DND-41 (cell line): ENCODE results near the gene DPPA4.
"Not testable (repeated sequence)": the region's sequence is repeated elsewhere in the genome, so short reads cannot be mapped to it uniquely, and the experiment has no call there.

Source experiments
- ATAC-seq: fragments of 200-7000 bp; cut with Tn5 transposase; 3 replicates; pipeline ENCODE4 v1.9.1; 2021; ENCODE audit warnings: low read depth; ENCODE audit not compliant: insufficient read depth
- DNase-seq: peaks from one replicate; pipeline ENCODE4 v3.0.0-alpha.2; 2020
- H2AFZ ChIP-seq: 2 replicates; pipeline ENCODE4 v1.6.0; 2012; ENCODE audit warnings: low read depth, low read length
- H3K27ac ChIP-seq: 2 replicates; pipeline ENCODE4 v1.5.1; 2012; ENCODE audit warnings: low read length, inconsistent platforms
- H3K27me3 ChIP-seq: fragments of 200-600 bp; sonication (generic); 2 replicates; pipeline ENCODE4 v1.6.0; 2012; ENCODE audit warnings: low read length, mild to moderate bottlenecking, inconsistent platforms; ENCODE audit not compliant: insufficient read depth, poor library complexity
- H3K36me3 ChIP-seq: 2 replicates; pipeline ENCODE4 v1.5.1; 2012; ENCODE audit warnings: low read length, inconsistent platforms; ENCODE audit not compliant: insufficient read depth
- H3K4me1 ChIP-seq: 2 replicates; pipeline ENCODE4 v1.5.1; 2012; ENCODE audit warnings: mild to moderate bottlenecking, low read length; ENCODE audit not compliant: insufficient read depth
- H3K4me2 ChIP-seq: 2 replicates; pipeline ENCODE4 v1.6.0; 2012; ENCODE audit warnings: mild to moderate bottlenecking, moderate library complexity, low read length, inconsistent platforms; ENCODE audit not compliant: insufficient read depth
- H3K4me3 ChIP-seq, 2 experiments: fragments of 200-600 bp in 1 of 2; shearing (Covaris generic) in 1 of 2; 2 replicates each; pipeline ENCODE4 v1.5.1; 2012 to 2016; ENCODE audit warnings: inconsistent platforms in 2 of 2, low read length in 2 of 2, mild to moderate bottlenecking in 2 of 2, low read depth in 1 of 2, moderate library complexity in 1 of 2
- H3K79me2 ChIP-seq: 2 replicates; pipeline ENCODE4 v1.6.0; 2012; ENCODE audit warnings: low read length, inconsistent platforms; ENCODE audit not compliant: insufficient read depth
- H3K9ac ChIP-seq: 2 replicates; pipeline ENCODE4 v1.6.0; 2012; ENCODE audit warnings: low read depth, mild to moderate bottlenecking, inconsistent platforms, low read length, moderate library complexity
- H3K9me3 ChIP-seq: 2 replicates; pipeline ENCODE4 v1.5.1; 2012; ENCODE audit warnings: low read length, moderate library complexity, mild to moderate bottlenecking, inconsistent platforms; ENCODE audit not compliant: insufficient read depth, severe bottlenecking
- H4K20me1 ChIP-seq: 2 replicates; pipeline ENCODE4 v1.6.0; 2012; ENCODE audit warnings: low read length; ENCODE audit not compliant: insufficient read depth
- EZH2 ChIP-seq: IDR thresholded peaks from 3 replicates; pipeline ENCODE4 v1.6.1; 2012; ENCODE audit warnings: borderline replicate concordance, low read depth, mild to moderate bottlenecking, moderate library complexity, low read length, inconsistent platforms; ENCODE audit not compliant: severe bottlenecking
- TF ChIP-seq, protein P1 (sequence below): IDR thresholded peaks from 2 replicates; pipeline ENCODE4 v1.5.1; 2012; ENCODE audit warnings: borderline replicate concordance, low read length, moderate library complexity, mild to moderate bottlenecking; ENCODE audit not compliant: poor library complexity, severe bottlenecking; ENCODE audit errors: extremely low read depth

Gene DPPA4

DNA sequence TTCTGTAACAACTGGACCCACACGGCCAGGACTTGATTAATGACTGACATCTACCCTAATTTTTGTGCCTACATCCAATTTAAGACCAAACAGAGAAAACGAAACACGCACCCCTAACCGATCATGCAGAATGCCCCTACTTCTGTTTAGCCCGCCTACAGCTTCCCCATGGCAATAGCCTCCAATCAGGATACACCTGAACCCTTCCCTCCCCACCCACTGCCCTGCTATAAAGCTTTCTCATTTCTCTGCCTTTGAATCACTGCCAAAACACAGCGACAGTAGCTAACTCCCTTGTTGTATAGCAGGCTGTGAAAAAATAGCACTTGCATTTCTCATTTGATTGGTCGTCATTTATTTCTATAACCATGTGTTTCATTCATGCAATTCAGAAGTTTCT lies 45.2 kb upstream of the DPPA4 start:
- H2AFZ ChIP-seq = no peak overlapping the region
- ATAC-seq = no peak

GRCh38 chr3:109375975-109376374 lies 38.6 kb upstream of the DPPA4 start:
- ATAC-seq = no peak
- Histone ChIP-seq H3K4me2 (no peak overlapping the region), H3K9me3 (no peaks in the 10 kb centered on the region), H3K4me3 (no peak overlapping the region), H4K20me1 (no peaks in the 10 kb centered on the region), H3K27me3 (no peaks in the 10 kb centered on the region), H3K27ac (no peak overlapping the region), H3K4me1 (no peaks in the 10 kb centered on the region), H2AFZ (no peak overlapping the region), H3K36me3 (no peaks in the 10 kb centered on the region), H3K9ac (no peak overlapping the region), H3K79me2 (no peaks in the 10 kb centered on the region)
- TF ChIP-seq, protein P1, sequence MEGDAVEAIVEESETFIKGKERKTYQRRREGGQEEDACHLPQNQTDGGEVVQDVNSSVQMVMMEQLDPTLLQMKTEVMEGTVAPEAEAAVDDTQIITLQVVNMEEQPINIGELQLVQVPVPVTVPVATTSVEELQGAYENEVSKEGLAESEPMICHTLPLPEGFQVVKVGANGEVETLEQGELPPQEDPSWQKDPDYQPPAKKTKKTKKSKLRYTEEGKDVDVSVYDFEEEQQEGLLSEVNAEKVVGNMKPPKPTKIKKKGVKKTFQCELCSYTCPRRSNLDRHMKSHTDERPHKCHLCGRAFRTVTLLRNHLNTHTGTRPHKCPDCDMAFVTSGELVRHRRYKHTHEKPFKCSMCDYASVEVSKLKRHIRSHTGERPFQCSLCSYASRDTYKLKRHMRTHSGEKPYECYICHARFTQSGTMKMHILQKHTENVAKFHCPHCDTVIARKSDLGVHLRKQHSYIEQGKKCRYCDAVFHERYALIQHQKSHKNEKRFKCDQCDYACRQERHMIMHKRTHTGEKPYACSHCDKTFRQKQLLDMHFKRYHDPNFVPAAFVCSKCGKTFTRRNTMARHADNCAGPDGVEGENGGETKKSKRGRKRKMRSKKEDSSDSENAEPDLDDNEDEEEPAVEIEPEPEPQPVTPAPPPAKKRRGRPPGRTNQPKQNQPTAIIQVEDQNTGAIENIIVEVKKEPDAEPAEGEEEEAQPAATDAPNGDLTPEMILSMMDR = no peak
- TF ChIP-seq EZH2 = no peak
- no peak for DNase-seq

More for the DNA sequence above, 45.2 kb upstream of the DPPA4 start:
- H3K79me2 ChIP-seq = no peaks in the 10 kb centered on the region
- no peak for DNase-seq
- H3K36me3 ChIP-seq = no peaks in the 10 kb centered on the region
- no peak for TF ChIP-seq EZH2
- TF ChIP-seq, protein P1 = no peak
- no peak overlapping the region for H3K27ac ChIP-seq
- H3K4me3 ChIP-seq = no peak overlapping the region
- H3K4me2 ChIP-seq = no peak overlapping the region
- peaks cover 9% of the 10 kb centered on the region for H3K4me1 ChIP-seq
- H3K9ac ChIP-seq = no peak overlapping the region
- no peaks in the 10 kb centered on the region for H4K20me1 ChIP-seq
- no peaks in the 10 kb centered on the region for H3K27me3 ChIP-seq
- H3K9me3 ChIP-seq = no peaks in the 10 kb centered on the region

DNA sequence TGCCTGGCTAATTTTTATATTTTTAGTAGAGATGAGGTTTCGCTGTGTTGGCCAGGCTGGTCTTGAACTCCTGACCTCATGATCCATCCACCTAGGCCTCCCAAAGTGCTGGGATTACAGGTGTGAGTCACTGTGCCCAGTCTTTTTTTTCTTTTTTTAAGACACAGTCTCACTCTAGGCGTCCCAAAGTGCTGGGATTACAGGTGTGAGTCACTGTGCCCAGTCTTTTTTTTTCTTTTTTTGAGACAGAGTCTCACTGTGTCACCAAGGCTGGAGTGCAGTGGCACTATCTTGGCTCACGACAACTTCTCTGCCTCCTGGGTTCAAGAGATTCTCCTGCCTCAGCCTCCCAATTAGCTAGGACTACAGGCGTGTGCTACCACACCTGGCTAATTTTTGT lies 37.1 kb upstream of the DPPA4 start:
- DNase-seq, H3K27ac ChIP-seq, H3K4me3 ChIP-seq, H3K36me3 ChIP-seq, H3K9me3 ChIP-seq, H3K9ac ChIP-seq, H3K27me3 ChIP-seq, H3K79me2 ChIP-seq, H2AFZ ChIP-seq, H3K4me1 ChIP-seq, H3K4me2 ChIP-seq, ATAC-seq, H4K20me1 ChIP-seq: not testable (repeated sequence)

DNA sequence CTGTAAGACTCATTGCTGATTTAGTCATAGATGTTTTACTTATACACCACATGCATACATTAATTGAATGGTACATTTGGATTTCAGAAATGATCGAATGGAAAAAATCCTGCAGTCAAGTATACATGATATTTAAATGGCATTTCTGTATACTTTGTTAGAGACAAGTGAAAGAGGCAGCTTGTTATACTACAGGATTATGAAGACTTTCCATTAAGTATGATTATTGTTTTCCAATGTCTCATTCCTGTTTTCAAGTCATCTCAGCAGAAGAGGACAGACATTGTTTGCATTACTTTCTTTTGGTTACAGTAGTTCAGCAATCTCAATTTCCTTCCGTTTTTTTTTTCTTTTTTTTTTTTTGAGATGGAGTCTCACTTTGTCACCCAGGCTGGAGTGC lies 36.6 kb upstream of the DPPA4 start:
- no peak for DNase-seq
- ATAC-seq = no peak
- Histone ChIP-seq H3K27me3 (no peaks in the 10 kb centered on the region), H3K4me2 (no peak overlapping the region), H3K36me3 (no peaks in the 10 kb centered on the region), H3K4me1 (no peaks in the 10 kb centered on the region), H2AFZ (no peak overlapping the region), H4K20me1 (no peaks in the 10 kb centered on the region), H3K79me2 (no peaks in the 10 kb centered on the region), H3K9me3 (no peaks in the 10 kb centered on the region), H3K27ac (no peak overlapping the region), H3K9ac (no peak overlapping the region), H3K4me3 (no peak overlapping the region)
- TF ChIP-seq EZH2 = no peak
- TF ChIP-seq, protein P1 = no peak
